Measurements from ENCODE around the gene GPR132.

GPR132 gene

GRCh38 chr14:105059925-105060565 is 5.2 kb downstream of the GPR132 start:
- DNase-seq = no peak

GRCh38 chr14:105059035-105059924 is 6.0 kb downstream of the GPR132 start:
- DNase-seq = no peak

GRCh38 chr14:105058521-105059034 is 6.7 kb downstream of the GPR132 start:
- no peak for DNase-seq

GRCh38 chr14:105056303-105056831 is 8.9 kb downstream of the GPR132 start:
- DNase-seq = no peak

GRCh38 chr14:105055736-105056302 is 9.4 kb downstream of the GPR132 start:
- DNase-seq = no peak

GRCh38 chr14:105055334-105055733 is 9.9 kb downstream of the GPR132 start:
- no peak for DNase-seq

GRCh38 chr14:105053996-105054395 is 11.2 kb downstream of the GPR132 start:
- no peak for DNase-seq

- DNase-seq = no peak
Measured at GRCh38 chr14:105053421-105053820, 11.8 kb downstream of the GPR132 start.

- no peak for DNase-seq
Measured at GRCh38 chr14:105052110-105052458, 13.1 kb downstream of the GPR132 start.

GRCh38 chr14:105051182-105052109 is 13.8 kb downstream of the GPR132 start:
- no peak for DNase-seq

GRCh38 chr14:105050551-105050897 is 14.7 kb downstream of the GPR132 start:
- no peak for DNase-seq

- DNase-seq = no peak
Measured at GRCh38 chr14:105049753-105050550, 15.3 kb downstream of the GPR132 start.

- no peak for DNase-seq
Measured at GRCh38 chr14:105047283-105048016, 17.8 kb downstream of the GPR132 start.

GRCh38 chr14:105046891-105047282 is 18.3 kb downstream of the GPR132 start:
- no peak for DNase-seq

- peak; percentile 17 for DNase-seq
Measured at GRCh38 chr14:105045710-105046326, 19.4 kb downstream of the GPR132 start.

GRCh38 chr14:105043641-105044040 is 21.6 kb downstream of the GPR132 start:
- DNase-seq = no peak

- no peak for DNase-seq
Measured at GRCh38 chr14:105042813-105043212, 22.4 kb downstream of the GPR132 start.

- DNase-seq = no peak
Measured at GRCh38 chr14:105041841-105042765, 23.1 kb downstream of the GPR132 start.
